HepG2 (cell line): ENCODE data around the gene RPEL1. TPM values are rescaled to one million over a fixed set of nuclear protein-coding genes. Genes with fewer than 3 reads are reported as not detected.
A peak's percentile ranks its signal among the peaks of the same experiment; 100 is the strongest.

Source experiments
- ATAC-seq: fragments of 200-7000 bp; cut with Tn5 transposase; 3 replicates; pipeline ENCODE4 v1.9.1; 2020; ENCODE audit warnings: mild to moderate bottlenecking, moderate library complexity
- BruUV-seq: library from RNA; stranded (reverse); fragments of 400-500 nt; replicated peaks from 2 replicates; lab custom pipeline; 2021; lab: Mats Ljungman, UMichigan
- CTCF ChIA-PET: fragments of 300-600 bp; formaldehyde crosslinking; extraction: SDS; loops from one replicate; lab custom pipeline; 2021; ENCODE audit warnings: low total read pairs, inconsistent platforms, low intra/inter-chr PET ratio; lab: Yijun Ruan, JAX
- POLR2A ChIA-PET: fragments of 350-600 bp; sonication (Branson Sonifier 250); formaldehyde crosslinking; loops from one replicate; lab custom pipeline; 2020; ENCODE audit warnings: antibody characterized with exemption, inconsistent platforms; lab: Yijun Ruan, JAX
- DNase-seq: peaks from one replicate; pipeline ENCODE4 v3.0.0-alpha.2; 2015; ENCODE audit warnings: low spot score
- FAIRE-seq: peaks from 3 replicates; lab custom pipeline; 2011; peaks lifted over from hg19 to GRCh38; lab: Jason Lieb, UNC
- H2AFZ ChIP-seq: one replicate; pipeline ENCODE4 v1.6.1; 2011; ENCODE audit warnings: low read length, inconsistent platforms
- H3K27ac ChIP-seq: fragments of 300-600 bp; 3 replicates; pipeline ENCODE4 v1.8.0; 2011; ENCODE audit warnings: mixed run types, mild to moderate bottlenecking, mixed read lengths, low read length, inconsistent platforms; ENCODE audit not compliant: insufficient read depth; ENCODE audit errors: extremely low read length
- H3K27me3 ChIP-seq, 2 experiments: fragments of 200-600 bp in 1 of 2; 2 replicates in 1 of 2; 3 replicates in 1 of 2; pipeline versions ENCODE4 v1.6.0 to v1.8.0; 2011; ENCODE audit warnings: low read length in 2 of 2, mild to moderate bottlenecking in 2 of 2, moderate library complexity in 2 of 2, inconsistent platforms in 1 of 2; ENCODE audit not compliant: insufficient read depth in 2 of 2, control insufficient read depth in 1 of 2
- H3K36me3 ChIP-seq, 2 experiments: fragments of 200-600 bp in 1 of 2; replicated peaks in 1 of 2; 2 replicates in 1 of 2; 3 replicates in 1 of 2; pipeline versions ENCODE4 v1.5.1 to v1.8.0; 2011; ENCODE audit warnings: low read length in 2 of 2, inconsistent platforms in 1 of 2; ENCODE audit not compliant: insufficient read depth in 2 of 2, control insufficient read depth in 1 of 2
- H3K4me1 ChIP-seq: 2 replicates; pipeline ENCODE4 v1.5.1; 2012; ENCODE audit warnings: low read length, inconsistent platforms; ENCODE audit not compliant: insufficient read depth
- H3K4me2 ChIP-seq: 2 replicates; pipeline ENCODE4 v1.6.0; 2011; ENCODE audit warnings: low read depth, low read length, inconsistent platforms
- H3K4me3 ChIP-seq, 3 experiments: fragments of 200-600 bp in 1 of 3; sonication (generic), shearing (Covaris generic) in 1 of 3; replicated peaks in 1 of 3; 2 replicates each; pipeline ENCODE4 v1.5.1; 2011 to 2016; ENCODE audit warnings: low read length in 3 of 3, inconsistent platforms in 2 of 3, low read depth in 2 of 3, mild to moderate bottlenecking in 2 of 3, control low read depth in 1 of 3, mixed read lengths in 1 of 3; ENCODE audit not compliant: insufficient read depth in 1 of 3
- H3K79me2 ChIP-seq: one replicate; pipeline ENCODE4 v1.6.1; 2011; ENCODE audit warnings: low read length, inconsistent platforms; ENCODE audit not compliant: insufficient read depth
- H3K9ac ChIP-seq: 2 replicates; pipeline ENCODE4 v1.6.0; 2011; ENCODE audit warnings: mild to moderate bottlenecking, low read depth, low read length, inconsistent platforms; ENCODE audit not compliant: insufficient read depth
- H3K9me3 ChIP-seq: 2 replicates; pipeline ENCODE4 v1.5.1; 2012; ENCODE audit warnings: mild to moderate bottlenecking, low read length
- H4K20me1 ChIP-seq: 2 replicates; pipeline ENCODE4 v1.6.0; 2011; ENCODE audit warnings: inconsistent platforms, mild to moderate bottlenecking, low read length, moderate library complexity; ENCODE audit not compliant: insufficient read depth
- CEBPB ChIP-seq: IDR thresholded peaks from 2 replicates; pipeline ENCODE4 v1.6.1; 2011; ENCODE audit warnings: low read depth, low read length, improper control_type of control experiment, borderline replicate concordance
- MAFF ChIP-seq: IDR thresholded peaks from 2 replicates; pipeline ENCODE4 v1.6.1; 2011; ENCODE audit warnings: low read depth, low read length, improper control_type of control experiment
- MAFK ChIP-seq, 2 experiments: IDR thresholded peaks in 1 of 2; conservative IDR thresholded peaks in 1 of 2; 2 replicates each; pipeline ENCODE4 v1.6.1; 2011; ENCODE audit warnings: improper control_type of control experiment in 2 of 2, low read length in 2 of 2
- NFE2L2 ChIP-seq: fragments of 150-350 bp; IDR thresholded peaks from 2 replicates; pipeline ENCODE4 v1.6.1; 2014; ENCODE audit warnings: low read length
- RBM22 ChIP-seq: fragments of 200-400 bp; formaldehyde crosslinking; optimal IDR thresholded peaks from 2 replicates; pipeline ENCODE3; 2017; ENCODE audit warnings: mild to moderate bottlenecking, low read length, moderate library complexity
- RFXAP ChIP-seq: sonication (generic); formaldehyde crosslinking; IDR thresholded peaks from 2 replicates; pipeline ENCODE4 v1.4.0; 2020; ENCODE audit warnings: missing genetic modification reagents, borderline replicate concordance
- ZFAT ChIP-seq: sonication (generic); formaldehyde crosslinking; conservative IDR thresholded peaks from 2 replicates; pipeline ENCODE4 v1.8.1; 2023; ENCODE audit warnings: missing genetic modification reagents, inconsistent platforms
- ZNF160 ChIP-seq: sonication (generic); formaldehyde crosslinking; IDR thresholded peaks from 2 replicates; pipeline ENCODE4 v1.8.0; 2022; ENCODE audit warnings: mild to moderate bottlenecking, inconsistent platforms, missing genetic modification reagents
- ZNF432 ChIP-seq: sonication (generic); formaldehyde crosslinking; IDR thresholded peaks from 2 replicates; pipeline ENCODE4 v1.5.0; 2020; ENCODE audit warnings: missing genetic modification reagents, mild to moderate bottlenecking, borderline replicate concordance
- ZNF563 ChIP-seq: sonication (generic); formaldehyde crosslinking; IDR thresholded peaks from 2 replicates; pipeline ENCODE4 v1.8.0; 2022; ENCODE audit warnings: mild to moderate bottlenecking, moderate library complexity, missing genetic modification reagents
- WGBS: methylation state at CpG from one replicate; pipeline ENCODE4 v1.1.6; 2017; ENCODE audit warnings: low lambda C conversion rate; 5-methylcytosine and 5-hydroxymethylcytosine counted together
- in situ Hi-C: cut with HindIII; loops from 2 replicates; pipeline ENCODE4 v1.10.0; 2017; ENCODE audit warnings: low pct_unique_long_range_greater_than_20kb; ENCODE audit not compliant: extremely low pct_ligation_motif_present
- intact Hi-C: fragments of 100-400 bp; cut with micrococcal nuclease; formaldehyde crosslinking; loops from one replicate; pipeline ENCODE4 v1.10.0; 2022; ENCODE audit not compliant: unreplicated experiment
- polyA plus RNA-seq, 8 experiments: library from polyadenylated mRNA; depleted of rRNA in 3 of 8; stranded (reverse) in 7 of 8; unstranded in 1 of 8; fragments of >200 nt; fragmentation: Illumina TruSeq in 4 of 8; extraction: Trizol in 4 of 8; gene quantifications; 2 replicates each; pipeline versions ENCODE4 v1.2.1 to v1.2.3, GENCODE V29; 2011 to 2016; ENCODE audit warnings: low read depth in 4 of 8, missing spikeins in 1 of 8, mixed read lengths in 1 of 8; ENCODE audit not compliant: insufficient read depth in 1 of 8
- total RNA-seq, 5 experiments: library from RNA; depleted of rRNA; stranded (reverse); fragments of >200 nt; fragmentation: Illumina TruSeq; extraction: Trizol; gene quantifications; 2 replicates each; pipeline ENCODE4 v1.2.3, GENCODE V29; 2016; ENCODE audit warnings: low read depth in 1 of 5

Gene RPEL1
- total and polyA plus RNA-seq, 2 of the 13 experiments (the other 11 are each of a cell fraction or from before 2014, with no cell fraction given): 0.04 to 0.07 TPM

GRCh38 chr10:103198648-103199047 lies 47.0 kb upstream of the RPEL1 start:
- H4K20me1 ChIP-seq: no peaks in the 10 kb centered on the region
- intact Hi-C loops (no loop called here), in situ Hi-C loops (loop anchor here (5.0 kb wide), 1 partner anchor 39 kb away; no protein-coding TSS in a partner anchor)
- no peak overlapping the region for H3K27ac ChIP-seq
- TF ChIP-seq ZFAT: no peak
- TF ChIP-seq MAFF: peak; percentile 78
- no peak for TF ChIP-seq ZNF160 (CRISPR knock-in tag)
- TF ChIP-seq MAFK (conservative IDR thresholded peaks at IDR 0.05 in 1 of 2, IDR thresholded peaks at IDR 0.05 in 1 of 2; ENCODE audit: low read length in 2 of 2): peak; percentile 76 to 90
- TF ChIP-seq NFE2L2: peak; percentile 88
- H3K4me2 ChIP-seq: no peak overlapping the region
- no peaks in the 10 kb centered on the region for H3K27me3 ChIP-seq
- no peaks in the 10 kb centered on the region for H3K36me3 ChIP-seq
- DNase-seq (no peak), ATAC-seq (no peak), FAIRE-seq (no peak)
- no TSS peak for BruUV-seq
- peaks cover 61% of the 10 kb centered on the region for H3K4me1 ChIP-seq
- 92% methylated on average over 8 of the region's 8 CpGs for WGBS
- ChIA-PET CTCF (no interaction called here), POLR2A (interaction anchor here (3.1 kb wide), 1 partner anchor 33 kb away, joined by 22 read pairs; no protein-coding TSS in a partner anchor)
- no peak overlapping the region for H3K9ac ChIP-seq
- H3K79me2 ChIP-seq: no peaks in the 10 kb centered on the region
- H3K9me3 ChIP-seq: no peaks in the 10 kb centered on the region
- H3K4me3 ChIP-seq: no peak overlapping the region
- no peak overlapping the region for H2AFZ ChIP-seq

GRCh38 chr10:103199488-103199887 lies 46.2 kb upstream of the RPEL1 start:
- WGBS: 84% methylated on average over 1 of the region's 1 CpG
- no peaks in the 10 kb centered on the region for H3K9me3 ChIP-seq
- intact Hi-C loops: no loop called here
- no peak overlapping the region for H3K4me2 ChIP-seq
- no peaks in the 10 kb centered on the region for H3K36me3 ChIP-seq
- no peak for TF ChIP-seq ZNF563 (CRISPR knock-in tag)
- TF ChIP-seq RFXAP (CRISPR knock-in tag): no peak
- 0 out of 2 replicates have a peak, but pooled peaks have one; percentile 0 for TF ChIP-seq CEBPB
- no peak for TF ChIP-seq RBM22
- no peak for TF ChIP-seq ZNF432 (CRISPR knock-in tag)
- H3K4me1 ChIP-seq: peaks cover 61% of the 10 kb centered on the region
- no peak for ATAC-seq
- no peaks in the 10 kb centered on the region for H3K79me2 ChIP-seq
- no TSS peak for BruUV-seq
- H3K9ac ChIP-seq: no peak overlapping the region
- no peak for DNase-seq
- H2AFZ ChIP-seq: no peak overlapping the region
- in situ Hi-C loops: loop anchor here (5.0 kb wide), 1 partner anchor 38 kb away; no protein-coding TSS in a partner anchor
- no peak overlapping the region for H3K27ac ChIP-seq
- ChIA-PET POLR2A (no interaction called here), CTCF (no interaction called here)
- FAIRE-seq: no peak
- no peaks in the 10 kb centered on the region for H3K27me3 ChIP-seq
- H3K4me3 ChIP-seq: no peak overlapping the region
- H4K20me1 ChIP-seq: no peaks in the 10 kb centered on the region
